Lower lobe of right lung (tissue), 2 donors: Measurements from ENCODE around the gene FAM78B. TPM values are rescaled to one million over a fixed set of nuclear protein-coding genes. Genes with fewer than 3 reads are reported as not detected.

ENCODE experiments used
- ATAC-seq, 2 donors: fragments of 200-7000 bp; cut with Tn5 transposase; one replicate each; pipeline ENCODE4 v1.9.1; 2020 to 2022; ENCODE audit warnings: mild to moderate bottlenecking in 2 of 2, moderate library complexity in 2 of 2
- DNase-seq: peaks from one replicate; pipeline ENCODE4 v3.0.0-alpha.2; 2020
- H3K27ac ChIP-seq: fragments of 200-600 bp; one replicate; pipeline ENCODE4 v1.8.0; 2022
- H3K27me3 ChIP-seq: fragments of 200-600 bp; one replicate; pipeline ENCODE4 v1.8.0; 2022; ENCODE audit warnings: low read depth
- H3K36me3 ChIP-seq: fragments of 200-600 bp; one replicate; pipeline ENCODE4 v1.8.0; 2022; ENCODE audit warnings: mild to moderate bottlenecking
- H3K4me1 ChIP-seq: fragments of 200-600 bp; one replicate; pipeline ENCODE4 v1.8.0; 2022
- H3K4me3 ChIP-seq: fragments of 200-600 bp; one replicate; pipeline ENCODE4 v1.8.0; 2022; ENCODE audit warnings: mild to moderate bottlenecking
- H3K9me3 ChIP-seq: fragments of 200-600 bp; one replicate; pipeline ENCODE4 v1.8.0; 2022
- CTCF ChIP-seq: fragments of 200-600 bp; IDR thresholded peaks from one replicate; pipeline ENCODE4 v1.8.0; 2022; ENCODE audit warnings: antibody characterized with exemption, mild to moderate bottlenecking
- intact Hi-C: fragments of 100-400 bp; cut with DNase I; formaldehyde crosslinking; loops from one replicate; pipeline ENCODE4 v1.11.0; 2022
- total RNA-seq: library from RNA; stranded (reverse); fragmentation: NEBNext Ultra II Directional; extraction: Animal tissue kit (Norgen Biotek cat#: 25700); gene quantifications from one replicate; pipeline ENCODE4 v1.2.1, GENCODE V29; 2021
- donor health status: DM: no; HTN: yes; CAD: no; lungs with severe emphysema.

The FAM78B gene
- total RNA-seq, 1 donor from 2014 or later: 0.95 TPM

GRCh38 chr1:166165661-166166328 is 1.0 kb downstream of the FAM78B start:
- Histone ChIP-seq H3K27me3 (peaks cover 14% of the 10 kb centered on the region), H3K4me1 (peaks cover 24% of the 10 kb centered on the region), H3K4me3 (peak overlapping the region; percentile 65), H3K9me3 (no peaks in the 10 kb centered on the region), H3K27ac (no peak overlapping the region), H3K36me3 (no peaks in the 10 kb centered on the region)
- DNase-seq (peak; percentile 50), ATAC-seq (no peak)
- TF ChIP-seq CTCF: no peak
- intact Hi-C loops: no loop called here

GRCh38 chr1:166164995-166165660 is 1.7 kb downstream of the FAM78B start:
- peak; percentile 23 to 42 for ATAC-seq
- Histone ChIP-seq H3K27ac (no peak overlapping the region), H3K4me3 (peak overlapping the region; percentile 65), H3K9me3 (no peaks in the 10 kb centered on the region), H3K27me3 (peaks cover 14% of the 10 kb centered on the region), H3K4me1 (peaks cover 24% of the 10 kb centered on the region), H3K36me3 (no peaks in the 10 kb centered on the region)
- peak; percentile 33 for TF ChIP-seq CTCF
- DNase-seq: peak; percentile 51
- intact Hi-C loops: no loop called here

- no peak overlapping the region for H3K27ac ChIP-seq
- no peak for TF ChIP-seq CTCF
- ATAC-seq: no peak
- H3K9me3 ChIP-seq: no peaks in the 10 kb centered on the region
- H3K4me3 ChIP-seq: peak overlapping the region; percentile 65
- no peaks in the 10 kb centered on the region for H3K36me3 ChIP-seq
- intact Hi-C loops: no loop called here
- H3K27me3 ChIP-seq: peaks cover 14% of the 10 kb centered on the region
- peaks cover 24% of the 10 kb centered on the region for H3K4me1 ChIP-seq
- no peak for DNase-seq
These were observed 2.2 kb downstream of the FAM78B start for GRCh38 chr1:166164646-166164994.

GRCh38 chr1:166159656-166160055 is 7.1 kb downstream of the FAM78B start:
- TF ChIP-seq CTCF: no peak
- Histone ChIP-seq H3K36me3 (no peaks in the 10 kb centered on the region), H3K4me1 (peaks cover 2% of the 10 kb centered on the region), H3K4me3 (no peak overlapping the region), H3K9me3 (no peaks in the 10 kb centered on the region), H3K27me3 (peaks cover 2% of the 10 kb centered on the region), H3K27ac (no peak overlapping the region)
- intact Hi-C loops: no loop called here
- ATAC-seq: no peak
- DNase-seq: no peak

GRCh38 chr1:166156674-166157073 is 10.1 kb downstream of the FAM78B start:
- Histone ChIP-seq H3K27ac (no peak overlapping the region), H3K36me3 (no peaks in the 10 kb centered on the region), H3K4me3 (no peak overlapping the region), H3K9me3 (no peaks in the 10 kb centered on the region), H3K27me3 (no peaks in the 10 kb centered on the region), H3K4me1 (no peaks in the 10 kb centered on the region)
- intact Hi-C loops: no loop called here
- DNase-seq (no peak), ATAC-seq (no peak)
- no peak for TF ChIP-seq CTCF
